HepG2 (cell line): ENCODE results near the gene NATD1. TPM values are rescaled to one million over a fixed set of nuclear protein-coding genes. Genes with fewer than 3 reads are reported as not detected.

Experiments used
- ATAC-seq: fragments of 200-7000 bp; cut with Tn5 transposase; 3 replicates; pipeline ENCODE4 v1.9.1; 2020; ENCODE audit warnings: mild to moderate bottlenecking, moderate library complexity
- BruUV-seq: library from RNA; stranded (reverse); fragments of 400-500 nt; replicated peaks from 2 replicates; lab custom pipeline; 2021; lab: Mats Ljungman, UMichigan
- CTCF ChIA-PET: fragments of 300-600 bp; formaldehyde crosslinking; extraction: SDS; loops from one replicate; lab custom pipeline; 2021; ENCODE audit warnings: low total read pairs, inconsistent platforms, low intra/inter-chr PET ratio; lab: Yijun Ruan, JAX
- POLR2A ChIA-PET: fragments of 350-600 bp; sonication (Branson Sonifier 250); formaldehyde crosslinking; loops from one replicate; lab custom pipeline; 2020; ENCODE audit warnings: antibody characterized with exemption, inconsistent platforms; lab: Yijun Ruan, JAX
- DNase-seq: peaks from one replicate; pipeline ENCODE4 v3.0.0-alpha.2; 2015; ENCODE audit warnings: low spot score
- FAIRE-seq: peaks from 3 replicates; lab custom pipeline; 2011; peaks lifted over from hg19 to GRCh38; lab: Jason Lieb, UNC
- H2AFZ ChIP-seq: one replicate; pipeline ENCODE4 v1.6.1; 2011; ENCODE audit warnings: low read length, inconsistent platforms
- H3K27ac ChIP-seq: fragments of 300-600 bp; 3 replicates; pipeline ENCODE4 v1.8.0; 2011; ENCODE audit warnings: mixed run types, mild to moderate bottlenecking, mixed read lengths, low read length, inconsistent platforms; ENCODE audit not compliant: insufficient read depth; ENCODE audit errors: extremely low read length
- H3K27me3 ChIP-seq, 2 experiments: fragments of 200-600 bp in 1 of 2; 2 replicates in 1 of 2; 3 replicates in 1 of 2; pipeline versions ENCODE4 v1.6.0 to v1.8.0; 2011; ENCODE audit warnings: low read length in 2 of 2, mild to moderate bottlenecking in 2 of 2, moderate library complexity in 2 of 2, inconsistent platforms in 1 of 2; ENCODE audit not compliant: insufficient read depth in 2 of 2, control insufficient read depth in 1 of 2
- H3K36me3 ChIP-seq, 2 experiments: fragments of 200-600 bp in 1 of 2; replicated peaks in 1 of 2; 2 replicates in 1 of 2; 3 replicates in 1 of 2; pipeline versions ENCODE4 v1.5.1 to v1.8.0; 2011; ENCODE audit warnings: low read length in 2 of 2, inconsistent platforms in 1 of 2; ENCODE audit not compliant: insufficient read depth in 2 of 2, control insufficient read depth in 1 of 2
- H3K4me1 ChIP-seq: 2 replicates; pipeline ENCODE4 v1.5.1; 2012; ENCODE audit warnings: low read length, inconsistent platforms; ENCODE audit not compliant: insufficient read depth
- H3K4me2 ChIP-seq: 2 replicates; pipeline ENCODE4 v1.6.0; 2011; ENCODE audit warnings: low read depth, low read length, inconsistent platforms
- H3K4me3 ChIP-seq, 3 experiments: fragments of 200-600 bp in 1 of 3; sonication (generic), shearing (Covaris generic) in 1 of 3; replicated peaks in 1 of 3; 2 replicates each; pipeline ENCODE4 v1.5.1; 2011 to 2016; ENCODE audit warnings: low read length in 3 of 3, inconsistent platforms in 2 of 3, low read depth in 2 of 3, mild to moderate bottlenecking in 2 of 3, control low read depth in 1 of 3, mixed read lengths in 1 of 3; ENCODE audit not compliant: insufficient read depth in 1 of 3
- H3K79me2 ChIP-seq: one replicate; pipeline ENCODE4 v1.6.1; 2011; ENCODE audit warnings: low read length, inconsistent platforms; ENCODE audit not compliant: insufficient read depth
- H3K9ac ChIP-seq: 2 replicates; pipeline ENCODE4 v1.6.0; 2011; ENCODE audit warnings: mild to moderate bottlenecking, low read depth, low read length, inconsistent platforms; ENCODE audit not compliant: insufficient read depth
- H3K9me3 ChIP-seq: 2 replicates; pipeline ENCODE4 v1.5.1; 2012; ENCODE audit warnings: mild to moderate bottlenecking, low read length
- H4K20me1 ChIP-seq: 2 replicates; pipeline ENCODE4 v1.6.0; 2011; ENCODE audit warnings: inconsistent platforms, mild to moderate bottlenecking, low read length, moderate library complexity; ENCODE audit not compliant: insufficient read depth
- DBP ChIP-seq: sonication (generic); formaldehyde crosslinking; IDR thresholded peaks from 2 replicates; pipeline ENCODE4 v1.4.0; 2020; ENCODE audit warnings: missing genetic modification reagents; ENCODE audit errors: not compliant biosample characterization
- GTF2F1 ChIP-seq: fragments of 150-350 bp; IDR thresholded peaks from 2 replicates; pipeline ENCODE4 v1.6.1; 2014; ENCODE audit warnings: low read length
- LCORL ChIP-seq, 2 experiments: fragments of 450-650 bp in 1 of 2; sonication (generic) in 1 of 2; formaldehyde crosslinking in 1 of 2; IDR thresholded peaks; 2 replicates each; pipeline versions ENCODE4 v1.5.0 to v1.6.1; 2017 to 2020; ENCODE audit warnings: antibody characterized with exemption in 1 of 2, missing genetic modification reagents in 1 of 2
- PAWR ChIP-seq: sonication (generic); formaldehyde crosslinking; IDR thresholded peaks from 2 replicates; pipeline ENCODE4 v1.4.0; 2020; ENCODE audit warnings: missing genetic modification reagents, mild to moderate bottlenecking, borderline replicate concordance
- U2AF2 ChIP-seq: fragments of 200-400 bp; formaldehyde crosslinking; IDR thresholded peaks from 2 replicates; pipeline ENCODE4 v1.6.1; 2017; ENCODE audit warnings: low read depth, mild to moderate bottlenecking, low read length
- ZNF350 ChIP-seq: sonication (generic); formaldehyde crosslinking; IDR thresholded peaks from 2 replicates; pipeline ENCODE4 v1.4.0; 2020; ENCODE audit warnings: mild to moderate bottlenecking, low read depth, missing genetic modification reagents, borderline replicate concordance
- WGBS: methylation state at CpG from one replicate; pipeline ENCODE4 v1.1.6; 2017; ENCODE audit warnings: low lambda C conversion rate; 5-methylcytosine and 5-hydroxymethylcytosine counted together
- in situ Hi-C: cut with HindIII; loops from 2 replicates; pipeline ENCODE4 v1.10.0; 2017; ENCODE audit warnings: low pct_unique_long_range_greater_than_20kb; ENCODE audit not compliant: extremely low pct_ligation_motif_present
- intact Hi-C: fragments of 100-400 bp; cut with micrococcal nuclease; formaldehyde crosslinking; loops from one replicate; pipeline ENCODE4 v1.10.0; 2022; ENCODE audit not compliant: unreplicated experiment
- polyA plus RNA-seq, 8 experiments: library from polyadenylated mRNA; depleted of rRNA in 3 of 8; stranded (reverse) in 7 of 8; unstranded in 1 of 8; fragments of >200 nt; fragmentation: Illumina TruSeq in 4 of 8; extraction: Trizol in 4 of 8; gene quantifications; 2 replicates each; pipeline versions ENCODE4 v1.2.1 to v1.2.3, GENCODE V29; 2011 to 2016; ENCODE audit warnings: low read depth in 4 of 8, missing spikeins in 1 of 8, mixed read lengths in 1 of 8; ENCODE audit not compliant: insufficient read depth in 1 of 8
- total RNA-seq, 5 experiments: library from RNA; depleted of rRNA; stranded (reverse); fragments of >200 nt; fragmentation: Illumina TruSeq; extraction: Trizol; gene quantifications; 2 replicates each; pipeline ENCODE4 v1.2.3, GENCODE V29; 2016; ENCODE audit warnings: low read depth in 1 of 5
- TF ChIP-seq, protein P1 (sequence below): sonication (generic); formaldehyde crosslinking; IDR thresholded peaks from 2 replicates; pipeline ENCODE4 v1.5.0; 2020; ENCODE audit warnings: missing genetic modification reagents, mild to moderate bottlenecking, borderline replicate concordance

The NATD1 gene
- total and polyA plus RNA-seq, 2 of the 13 experiments (the other 11 are each of a cell fraction or from before 2014, with no cell fraction given): 0.31 to 2.3 TPM

- ChIA-PET CTCF (no interaction called here), POLR2A (no interaction called here)
- intact Hi-C loops (no loop called here), in situ Hi-C loops (no loop called here)
- H3K4me2 ChIP-seq: no peak overlapping the region
- peak; percentile 24; the same call in 2 of the 3 replicates for ATAC-seq
- no peak for DNase-seq
- no TSS peak for BruUV-seq
- no peak overlapping the region for H3K27ac ChIP-seq
- H3K79me2 ChIP-seq: no peaks in the 10 kb centered on the region
- no peak for TF ChIP-seq DBP
- TF ChIP-seq LCORL (IDR thresholded peaks at IDR 0.05): 0 out of 2 replicates have a peak, but pooled peaks have one; percentile 15
- no peak for TF ChIP-seq LCORL (CRISPR knock-in tag; IDR thresholded peaks at IDR 0.05)
- TF ChIP-seq, protein P1, sequence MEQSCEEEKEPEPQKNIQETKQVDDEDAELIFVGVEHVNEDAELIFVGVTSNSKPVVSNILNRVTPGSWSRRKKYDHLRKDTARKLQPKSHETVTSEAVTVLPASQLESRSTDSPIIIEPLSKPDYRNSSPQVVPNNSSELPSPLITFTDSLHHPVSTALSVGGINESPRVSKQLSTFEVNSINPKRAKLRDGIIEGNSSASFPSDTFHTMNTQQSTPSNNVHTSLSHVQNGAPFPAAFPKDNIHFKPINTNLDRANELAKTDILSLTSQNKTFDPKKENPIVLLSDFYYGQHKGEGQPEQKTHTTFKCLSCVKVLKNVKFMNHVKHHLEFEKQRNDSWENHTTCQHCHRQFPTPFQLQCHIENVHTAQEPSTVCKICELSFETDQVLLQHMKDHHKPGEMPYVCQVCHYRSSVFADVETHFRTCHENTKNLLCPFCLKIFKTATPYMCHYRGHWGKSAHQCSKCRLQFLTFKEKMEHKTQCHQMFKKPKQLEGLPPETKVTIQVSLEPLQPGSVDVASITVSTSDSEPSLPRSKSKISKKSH (CRISPR knock-in tag): no peak
- no peak for TF ChIP-seq GTF2F1
- TF ChIP-seq PAWR (CRISPR knock-in tag): no peak
- TF ChIP-seq ZNF350 (CRISPR knock-in tag): no peak
- TF ChIP-seq U2AF2: no peak
- no peak overlapping the region for H3K4me3 ChIP-seq
- FAIRE-seq: no peak
- no peaks in the 10 kb centered on the region for H4K20me1 ChIP-seq
- no peaks in the 10 kb centered on the region for H3K27me3 ChIP-seq
- H3K36me3 ChIP-seq: no peaks in the 10 kb centered on the region
- no peak overlapping the region for H2AFZ ChIP-seq
- peaks cover 11% of the 10 kb centered on the region; the same call in 1 of the 2 replicates for H3K4me1 ChIP-seq
- WGBS: 23% methylated on average over 6 of the region's 6 CpGs
- H3K9ac ChIP-seq: no peak overlapping the region
- H3K9me3 ChIP-seq: no peaks in the 10 kb centered on the region
These were observed 21.7 kb downstream of the NATD1 start for GRCh38 chr17:21231533-21231932.
